Measurements from ENCODE around the gene DBX1.
"Not testable (repeated sequence)": the region's sequence is repeated elsewhere in the genome, so short reads cannot be mapped to it uniquely, and the experiment has no call there.

The DBX1 gene

DNA sequence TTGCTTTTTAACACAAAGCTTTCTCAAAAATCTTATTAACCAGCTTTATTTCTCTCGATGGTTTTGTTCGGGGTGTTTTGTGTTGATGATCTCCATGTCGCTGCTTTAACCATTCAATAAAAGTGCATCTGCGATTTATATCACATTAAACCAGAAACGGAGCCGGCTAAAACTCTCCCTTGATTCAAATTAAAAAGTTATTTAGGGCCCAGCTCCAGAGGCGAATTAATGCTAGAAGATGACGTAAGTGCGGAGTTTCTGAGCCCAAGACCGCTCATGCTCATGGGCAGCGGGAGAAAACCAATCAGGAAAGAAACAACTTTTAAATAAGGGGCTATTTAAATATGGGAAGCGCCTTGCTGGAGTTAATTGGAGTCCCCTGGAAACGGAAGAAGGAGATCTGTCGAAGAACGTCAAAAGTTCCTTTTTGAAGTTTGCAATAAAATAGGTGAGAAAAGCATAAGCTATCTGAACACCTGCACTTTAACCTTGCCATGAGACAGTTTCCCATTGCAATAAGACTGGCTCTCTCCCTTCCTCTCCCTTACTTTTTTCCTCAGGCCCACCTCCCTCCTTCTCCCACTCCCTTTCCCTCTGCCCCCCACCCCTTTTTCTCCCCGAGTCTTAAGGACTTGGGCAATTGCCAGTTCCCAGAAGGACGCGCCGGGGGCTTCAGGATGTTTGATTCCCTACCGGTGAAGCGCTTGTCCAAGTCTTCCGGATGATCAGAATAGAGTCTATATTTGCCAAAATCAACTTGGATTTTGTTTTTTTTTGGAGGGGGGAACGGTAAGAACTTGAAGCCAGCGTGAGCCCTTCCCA lies 1.9 kb upstream of the DBX1 start:
- no peak for DNase-seq (ENCODE audit: low read depth in 2 of 2)

DNA sequence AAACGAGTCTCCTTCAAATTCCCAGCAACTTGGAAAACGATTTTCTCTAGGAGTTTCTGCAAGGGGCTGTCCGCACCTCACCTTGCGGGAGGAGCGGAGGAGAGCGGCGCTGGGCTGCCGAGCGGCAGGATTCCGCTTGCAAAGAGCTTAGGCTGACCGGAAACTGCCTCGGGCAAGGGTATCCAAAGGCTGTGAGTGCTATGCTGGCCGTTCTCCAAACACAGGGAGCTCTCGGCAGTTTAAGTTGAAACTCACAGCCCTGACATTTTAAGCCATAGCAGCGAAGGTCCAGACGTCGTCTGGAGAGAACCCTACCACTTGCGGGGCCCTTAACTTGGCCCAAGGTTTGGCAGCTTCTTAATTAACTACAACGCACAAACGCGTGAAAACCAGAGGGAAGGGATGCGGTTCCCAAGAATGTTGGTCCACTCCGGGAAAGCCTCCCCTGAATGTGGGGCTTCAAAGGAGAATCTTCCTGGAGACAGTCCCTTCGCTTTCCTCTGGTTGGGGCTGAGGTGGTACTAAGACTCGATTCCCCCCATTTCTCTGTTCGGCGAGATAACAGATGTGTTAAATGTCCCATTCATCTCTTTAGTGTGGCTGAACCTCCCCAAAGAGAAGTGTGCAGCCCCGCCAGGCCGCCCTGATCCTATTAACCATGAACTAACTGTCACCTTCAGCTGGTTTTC lies 1.1 kb upstream of the DBX1 start:
- no peak for DNase-seq (ENCODE audit: low read depth in 2 of 2)

DNA sequence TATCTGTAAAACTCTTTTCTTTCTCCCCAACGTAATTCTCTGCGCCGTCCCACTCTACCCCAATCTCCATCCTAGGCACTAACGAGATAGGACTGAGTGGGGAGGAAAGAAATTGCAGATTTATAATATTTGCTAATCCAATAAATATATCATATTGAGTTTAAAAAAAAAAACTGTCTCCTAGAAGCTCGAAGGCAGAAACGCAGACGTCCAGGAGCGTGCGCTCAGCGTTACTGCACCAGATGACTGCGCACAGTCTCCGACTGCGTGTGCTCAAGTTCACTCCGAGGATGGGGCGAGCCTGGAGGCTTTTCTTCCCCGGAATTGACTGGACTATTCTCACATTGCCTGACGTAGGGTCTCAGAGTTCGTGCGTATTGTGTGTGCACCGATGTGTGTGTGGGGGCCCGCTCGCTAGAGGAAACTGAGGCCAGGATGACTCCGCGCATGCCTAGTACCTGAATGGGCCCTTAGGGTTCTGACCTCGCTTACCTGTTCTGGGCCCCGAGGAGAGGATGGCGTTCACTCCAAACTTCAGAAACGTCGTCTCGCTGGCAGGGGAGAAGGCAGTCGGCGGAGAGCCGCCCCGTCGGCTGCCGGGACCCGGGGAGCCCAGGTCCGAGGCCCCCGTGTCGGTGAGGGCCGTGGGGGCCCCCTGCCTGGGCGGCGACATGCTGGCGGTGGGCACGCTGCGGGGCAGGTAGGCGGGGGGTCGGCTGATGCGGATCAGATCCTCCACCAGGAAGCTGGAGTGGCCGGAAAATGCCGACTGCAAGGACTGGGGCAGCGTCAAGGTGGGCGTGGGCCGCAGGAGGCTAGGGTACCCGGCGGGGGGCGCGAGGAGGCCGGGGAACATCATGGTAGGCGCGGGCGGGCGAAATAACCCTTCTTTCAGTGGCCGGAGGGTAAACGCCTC lies 551 bp downstream of the DBX1 start:
- DNase-seq (ENCODE audit: low read depth in 2 of 2): no peak

DNA sequence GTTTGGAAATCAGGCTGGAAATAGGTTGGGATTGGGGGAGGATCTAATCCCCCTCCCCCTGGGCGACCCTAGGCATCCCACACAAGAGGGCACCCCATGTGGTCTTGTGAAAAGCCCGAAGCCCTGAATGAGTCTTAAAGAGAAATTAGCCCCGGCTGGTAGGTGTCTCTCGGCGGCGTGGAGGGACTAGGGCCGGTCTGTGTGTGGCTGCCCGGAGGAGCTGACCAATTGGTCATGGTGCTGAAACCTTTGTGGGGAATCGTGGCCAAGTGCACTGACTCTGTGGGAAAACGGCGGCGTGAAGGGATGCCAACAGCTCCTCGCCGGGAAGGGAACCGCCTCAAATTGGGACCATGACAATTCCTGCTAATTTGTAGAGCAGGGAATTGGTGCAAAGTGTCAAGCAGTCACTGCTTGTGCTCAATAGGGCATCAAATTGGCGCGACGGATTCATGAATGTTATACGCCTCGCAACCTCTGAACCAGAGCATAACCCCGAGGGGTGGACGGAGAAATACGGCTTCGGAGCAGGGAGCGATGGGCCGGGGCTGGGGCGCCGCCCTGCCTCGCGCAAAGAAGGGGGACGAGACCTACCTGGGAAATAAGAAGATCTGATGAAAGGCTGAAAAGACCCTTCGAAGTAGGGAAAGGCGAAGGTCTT lies 1.5 kb downstream of the DBX1 start:
- peak; percentile 29 to 37 for DNase-seq (ENCODE audit: low read depth in 2 of 2)

DNA sequence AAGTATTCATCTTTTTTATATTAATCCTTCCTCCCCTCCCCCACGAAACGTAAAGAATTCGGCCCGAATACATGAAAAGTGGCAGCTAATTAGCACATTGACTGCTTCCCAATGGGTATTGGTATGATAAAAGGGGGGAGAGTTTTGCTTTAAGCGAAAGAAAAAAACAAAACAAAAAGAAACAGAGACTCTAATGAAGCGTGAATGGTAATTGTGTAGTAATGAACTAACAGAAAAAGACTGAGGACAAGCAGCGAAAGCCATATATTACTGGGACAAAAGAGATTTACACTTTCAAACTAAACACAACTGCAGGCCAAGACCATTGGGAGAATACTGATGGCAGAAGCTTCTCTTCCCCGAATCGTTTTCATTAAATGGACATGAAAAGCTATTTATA lies 2.5 kb downstream of the DBX1 start:
- DNase-seq (ENCODE audit: low read depth in 2 of 2): no peak

DNA sequence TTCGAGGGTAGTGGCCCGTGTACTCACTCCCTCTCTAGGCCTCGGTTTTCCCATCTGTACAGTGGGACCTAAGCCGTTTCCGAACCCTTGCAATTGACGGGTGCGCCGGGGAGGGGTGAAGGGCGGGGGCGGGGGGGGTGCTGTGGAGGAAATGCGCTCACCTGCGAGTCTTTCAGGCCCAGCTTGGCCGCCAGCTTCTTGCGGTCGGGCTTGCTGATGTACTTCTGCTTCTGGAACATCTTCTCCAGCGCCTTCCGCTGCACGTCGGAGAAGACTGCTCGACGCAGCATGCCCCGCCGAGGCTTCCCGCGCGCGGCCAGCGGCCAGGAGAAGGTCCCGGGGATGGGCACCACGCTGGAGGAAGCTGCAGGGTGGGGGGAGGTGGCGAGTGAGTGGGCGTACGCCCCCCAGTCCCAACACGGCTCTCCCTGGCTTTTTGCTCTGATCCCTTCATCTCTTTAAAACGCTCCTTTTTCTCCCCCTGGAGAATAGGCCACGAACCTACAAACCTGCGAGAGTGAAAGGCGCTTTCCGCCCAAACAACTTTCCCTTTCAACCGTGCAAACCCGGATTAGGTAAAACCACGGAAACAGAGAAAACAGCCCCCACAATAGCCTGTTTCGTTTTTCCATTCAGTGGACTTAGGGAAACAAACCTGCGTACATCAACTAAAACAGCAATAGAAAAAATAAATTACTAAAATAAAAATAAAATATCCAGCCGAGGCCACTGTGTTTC lies 3.2 kb downstream of the DBX1 start:
- DNase-seq (ENCODE audit: low read depth in 2 of 2): no peak

- DNase-seq (ENCODE audit: low read depth in 2 of 2): no peak
These were observed 3.9 kb downstream of the DBX1 start for GRCh38 chr11:20156280-20156875.

DNA sequence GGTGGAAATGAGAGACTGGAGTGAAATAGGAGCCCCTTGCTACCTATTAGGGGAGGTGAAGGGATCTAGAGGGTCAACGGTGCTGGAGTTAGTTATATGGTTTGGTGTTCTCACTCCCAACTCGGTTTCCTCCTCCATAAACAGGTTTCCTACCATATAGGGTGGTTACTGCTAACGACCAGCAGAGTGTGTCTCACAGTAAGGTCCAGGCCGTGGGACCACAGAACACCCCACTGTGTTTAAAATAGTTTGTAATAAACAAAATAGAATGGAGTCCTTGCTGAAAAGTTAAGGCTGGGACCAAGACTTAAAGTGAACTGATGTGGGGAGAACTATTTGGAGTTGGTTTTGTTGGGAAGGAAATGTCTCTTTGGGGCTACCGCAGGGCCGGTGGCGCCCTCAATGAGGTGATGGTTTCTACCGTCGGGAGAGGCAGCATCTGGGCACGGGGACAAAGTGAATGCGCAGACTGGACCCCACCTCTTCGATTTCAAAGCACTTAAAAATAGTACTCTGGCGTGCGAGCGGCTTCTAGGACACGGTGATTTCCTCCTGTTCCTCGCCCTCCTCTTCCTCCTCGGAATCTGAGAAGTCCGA lies 4.5 kb downstream of the DBX1 start:
- DNase-seq (ENCODE audit: low read depth in 2 of 2): no peak

DNA sequence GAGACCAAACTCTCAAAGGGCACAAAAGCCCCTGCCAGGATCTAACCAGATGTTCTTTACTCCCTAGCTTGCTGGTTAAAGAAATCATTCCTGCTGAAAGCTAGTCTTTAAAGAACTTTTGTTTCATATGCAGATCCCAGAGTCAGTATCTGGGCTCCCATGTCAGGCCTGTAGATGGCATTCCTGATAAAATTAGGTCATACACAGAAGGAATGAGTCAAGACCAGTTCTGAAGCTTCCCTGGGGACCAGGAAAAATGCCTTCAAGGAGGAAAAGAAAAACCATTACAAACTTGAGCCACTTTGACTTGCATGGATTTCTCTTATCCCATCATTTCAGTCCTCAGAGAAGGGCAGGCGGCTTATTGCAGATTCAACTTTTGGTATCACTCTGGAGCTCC lies 5.9 kb downstream of the DBX1 start:
- peak; percentile 47 to 53 for DNase-seq (ENCODE audit: low read depth in 2 of 2)

GRCh38 chr11:20138707-20139106 lies 21.6 kb downstream of the DBX1 start:
- no peak for DNase-seq (ENCODE audit: low read depth in 2 of 2)

DNA sequence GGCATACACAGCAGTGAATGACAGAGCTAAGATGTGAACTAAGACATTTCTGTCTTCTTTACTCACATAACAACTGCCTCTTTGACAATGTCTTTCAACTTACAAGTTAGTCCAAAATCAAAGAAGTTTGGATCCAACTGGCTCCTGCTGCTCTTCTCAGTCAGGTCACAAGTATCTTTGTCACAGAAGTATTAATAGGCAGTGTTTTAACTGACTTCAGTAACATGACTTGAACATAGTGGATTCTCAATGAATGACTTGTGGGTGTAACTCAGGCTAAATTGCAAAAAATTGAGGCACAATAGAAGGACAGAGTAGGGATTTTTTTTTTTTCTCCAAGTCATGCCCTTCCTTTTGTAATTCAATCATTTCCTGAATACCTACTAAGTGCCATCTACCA lies 22.6 kb downstream of the DBX1 start:
- no peak for DNase-seq (ENCODE audit: low read depth in 2 of 2)

DNA sequence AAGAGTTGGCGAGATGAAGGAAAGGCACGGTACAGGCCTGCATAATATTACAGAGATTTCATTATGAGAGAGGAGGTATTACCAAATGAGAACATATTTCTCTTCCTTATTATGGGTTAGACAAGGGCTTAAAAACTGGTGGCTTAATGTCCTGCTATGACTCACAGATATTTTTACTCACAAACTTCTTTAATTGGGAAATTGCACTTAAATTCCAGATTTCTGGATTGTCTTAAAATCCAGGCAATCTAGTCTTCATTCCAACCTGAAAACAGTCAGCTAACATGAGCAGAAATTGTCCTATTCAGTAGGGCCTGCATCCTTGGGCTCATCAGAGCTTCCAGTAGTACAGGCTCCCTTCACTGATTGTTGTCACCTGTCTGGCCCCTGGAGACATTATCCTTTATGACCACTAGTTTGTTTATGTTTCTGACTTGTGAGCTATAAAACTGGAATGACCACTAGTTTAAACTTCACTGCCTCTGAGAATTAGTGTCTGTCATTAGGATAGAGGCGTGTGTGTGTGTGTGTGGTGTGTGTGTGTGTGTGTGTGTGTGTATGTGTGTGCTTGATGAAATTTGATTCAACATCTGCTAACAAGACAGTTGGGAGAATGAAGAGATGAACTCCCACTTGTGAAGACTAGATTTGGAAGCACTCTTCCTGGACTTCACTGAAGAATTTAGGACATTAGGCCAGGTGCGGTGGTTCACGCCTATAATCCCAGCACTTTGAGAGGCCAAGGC lies 25.1 kb downstream of the DBX1 start:
- no peak for DNase-seq (ENCODE audit: low read depth in 2 of 2)

DNA sequence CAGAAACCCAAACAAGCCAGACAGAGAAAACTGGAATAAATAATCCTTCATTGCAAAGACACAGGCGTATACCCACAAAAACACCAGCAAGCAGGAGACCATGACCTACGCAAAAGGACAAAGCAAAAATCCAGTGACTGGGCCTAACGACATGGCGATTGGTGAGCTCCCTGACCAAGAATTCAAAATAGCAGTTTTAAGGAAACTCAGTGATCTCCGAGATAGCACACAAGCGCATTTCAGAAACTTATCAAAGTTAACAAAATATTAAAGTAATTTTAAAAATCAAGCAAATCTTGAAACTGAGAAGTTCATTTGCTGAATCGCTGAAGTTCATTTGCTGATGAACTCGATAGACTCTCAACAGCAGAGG lies 27.6 kb downstream of the DBX1 start:
- DNase-seq (ENCODE audit: low read depth in 2 of 2): no peak

- DNase-seq (ENCODE audit: low read depth in 2 of 2): peak in 1 of 2 experiments; percentile 44
These were observed 28.2 kb downstream of the DBX1 start for GRCh38 chr11:20131788-20132666.

GRCh38 chr11:20129665-20130064 lies 30.6 kb downstream of the DBX1 start:
- no peak for DNase-seq (ENCODE audit: low read depth in 2 of 2)

DNA sequence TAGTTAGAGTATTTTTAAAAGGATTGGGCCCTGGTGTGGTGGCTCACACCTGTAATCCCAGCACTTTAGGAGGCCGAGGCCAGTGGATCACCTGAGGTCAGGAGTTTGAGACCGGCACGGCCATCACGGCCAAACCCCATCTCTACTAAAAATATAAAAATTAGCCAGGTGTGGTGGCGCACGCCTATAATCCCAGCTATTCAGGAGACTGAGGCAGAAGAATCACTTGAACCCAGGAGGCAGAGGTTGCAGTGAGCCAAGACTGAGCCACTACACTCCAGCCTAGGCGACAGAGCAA lies 31.8 kb downstream of the DBX1 start:
- DNase-seq (ENCODE audit: low read depth in 2 of 2): not testable (repeated sequence)

DNA sequence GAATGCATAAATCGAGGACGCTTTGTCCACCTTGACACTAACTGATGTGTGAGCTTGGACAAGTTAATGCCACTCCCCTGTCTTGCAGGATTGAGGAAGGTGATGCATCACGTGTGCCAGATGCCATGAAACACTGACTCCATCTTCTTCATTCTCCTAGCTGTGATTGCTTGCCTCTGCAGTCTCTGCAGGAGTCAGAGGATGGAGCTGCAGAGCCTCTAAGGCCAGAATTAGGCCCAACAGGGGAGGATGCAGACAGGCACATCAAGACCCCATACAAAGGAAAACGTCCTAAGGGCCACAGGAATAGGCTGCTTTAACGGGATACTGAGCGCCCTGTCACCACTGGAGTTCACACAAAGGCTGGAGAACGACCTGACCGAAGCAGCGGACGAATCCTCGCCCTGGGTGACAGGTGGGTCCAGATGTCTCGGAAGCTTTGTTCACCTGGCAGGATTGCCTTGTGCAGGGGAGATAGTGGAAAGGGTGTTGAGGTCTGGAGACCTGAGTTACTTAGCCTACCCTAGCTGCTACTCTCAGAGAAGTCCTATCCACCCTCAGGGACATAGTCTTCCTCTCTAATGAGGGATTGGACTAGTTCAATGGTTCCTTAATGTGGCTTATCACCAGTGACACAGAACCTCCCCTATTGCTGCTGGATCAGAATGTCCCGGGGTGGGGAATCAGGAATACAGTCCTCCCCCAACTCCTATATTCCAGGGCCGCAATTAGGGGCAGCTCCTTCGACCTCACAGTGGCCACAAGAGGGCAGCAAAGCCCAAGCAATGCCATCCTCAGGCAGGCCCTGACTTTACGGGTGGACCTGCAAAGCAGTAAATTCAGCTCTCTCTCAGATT lies 32.4 kb downstream of the DBX1 start:
- no peak for DNase-seq (ENCODE audit: low read depth in 2 of 2)

- no peak for DNase-seq (ENCODE audit: low read depth in 2 of 2)
These were observed 33.6 kb downstream of the DBX1 start for GRCh38 chr11:20126724-20127123.
